B cell (primary cell): ENCODE measurements around the gene MAB21L3. TPM values are rescaled to one million over a fixed set of nuclear protein-coding genes. Genes with fewer than 3 reads are reported as not detected.

ENCODE experiments used
- ATAC-seq: fragments of 200-7000 bp; cut with Tn5 transposase; one replicate; pipeline ENCODE4 v1.10.0; 2021; ENCODE audit warnings: low read depth, mild to moderate bottlenecking, moderate number of reproducible peaks, moderate library complexity
- CTCF ChIA-PET: fragments of 350-600 bp; sonication (Branson Sonifier 250); formaldehyde crosslinking; loops from one replicate; lab custom pipeline; 2021; ENCODE audit warnings: antibody characterized with exemption, inconsistent platforms; lab: Charles Lee
- POLR2A ChIA-PET: fragments of 350-600 bp; sonication (Branson Sonifier 250); formaldehyde crosslinking; loops from one replicate; lab custom pipeline; 2021; ENCODE audit warnings: antibody characterized with exemption; lab: Charles Lee
- DNase-seq: peaks from one replicate; pipeline ENCODE4 v3.0.0; 2013
- H2AFZ ChIP-seq: 2 replicates; pipeline ENCODE4 v1.6.1; 2012; ENCODE audit warnings: mild to moderate bottlenecking, low read depth, low read length; ENCODE audit not compliant: insufficient read depth, poor library complexity, severe bottlenecking
- H3K27ac ChIP-seq, 2 donors: 1 replicate in 1 of 2; 2 replicates in 1 of 2; pipeline ENCODE4 v1.5.1; 2012 to 2013; ENCODE audit warnings: low read length in 2 of 2, mild to moderate bottlenecking in 2 of 2, moderate library complexity in 1 of 2
- H3K27me3 ChIP-seq, 4 experiments: fragments of 200-600 bp in 1 of 4; sonication (generic) in 1 of 4; replicated peaks in 1 of 4; 1 replicate in 2 of 4; 2 replicates in 2 of 4; pipeline versions ENCODE4 v1.6.1 to v1.7.0; 2013 to 2016; ENCODE audit warnings: low read length in 3 of 4, mild to moderate bottlenecking in 2 of 4, mixed read lengths in 1 of 4, moderate library complexity in 1 of 4; ENCODE audit not compliant: insufficient read depth in 4 of 4, control insufficient read depth in 3 of 4; ENCODE audit errors: control extremely low read depth in 1 of 4
- H3K36me3 ChIP-seq, 2 experiments: replicated peaks in 1 of 2; 1 replicate in 1 of 2; 2 replicates in 1 of 2; pipeline versions ENCODE4 v1.6.1 to v1.7.1; 2013; ENCODE audit warnings: low read length in 1 of 2; ENCODE audit not compliant: insufficient read depth in 2 of 2, control insufficient read depth in 1 of 2; ENCODE audit errors: control extremely low read depth in 1 of 2, extremely low read depth in 1 of 2
- H3K4me1 ChIP-seq, 2 donors: fragments of 200-600 bp in 1 of 2; sonication (generic) in 1 of 2; 1 replicate in 1 of 2; 2 replicates in 1 of 2; pipeline versions ENCODE4 v1.5.1 to v1.6.1; 2013 to 2017; ENCODE audit warnings: low read length in 2 of 2; ENCODE audit not compliant: control insufficient read depth in 2 of 2, insufficient read depth in 2 of 2
- H3K4me2 ChIP-seq: replicated peaks from 2 replicates; pipeline ENCODE3; 2012; ENCODE audit warnings: mild to moderate bottlenecking, low read depth, low read length; ENCODE audit not compliant: poor library complexity, severe bottlenecking
- H3K4me3 ChIP-seq, 5 experiments: fragments of 200-600 bp in 1 of 5; sonication (generic) in 1 of 5; 1 replicate in 3 of 5; 2 replicates in 2 of 5; pipeline versions ENCODE4 v1.5.1 to v1.7.0; 2011 to 2016; ENCODE audit warnings: low read length in 4 of 5, mild to moderate bottlenecking in 4 of 5, low read depth in 2 of 5, control low read depth in 1 of 5, moderate library complexity in 1 of 5; ENCODE audit not compliant: insufficient read depth in 1 of 5; ENCODE audit errors: control extremely low read depth in 1 of 5, extremely low read depth in 1 of 5
- H3K79me2 ChIP-seq: fragments of 200-600 bp; sonication (generic); one replicate; pipeline ENCODE4 v1.6.0; 2016; ENCODE audit warnings: low read length; ENCODE audit not compliant: control insufficient read depth, insufficient read depth
- H3K9ac ChIP-seq: fragments of 200-600 bp; sonication (generic); 2 replicates; pipeline ENCODE4 v1.6.1; 2017; ENCODE audit warnings: mild to moderate bottlenecking, low read length, moderate library complexity
- H3K9me3 ChIP-seq, 3 donors: one replicate each; pipeline versions ENCODE4 v1.6.1 to v1.7.1; 2013; ENCODE audit warnings: low read length in 2 of 3; ENCODE audit not compliant: control insufficient read depth in 2 of 3, insufficient read depth in 1 of 3; ENCODE audit errors: control extremely low read depth in 1 of 3
- H4K20me1 ChIP-seq: 2 replicates; pipeline ENCODE4 v1.6.0; 2012; ENCODE audit warnings: mild to moderate bottlenecking, low read length; ENCODE audit not compliant: insufficient read depth, control insufficient read depth, poor library complexity, severe bottlenecking
- H3K27ac Mint-ChIP-seq: one replicate; pipeline ENCODE4 v1.8.0; 2021; ENCODE audit warnings: mixed read lengths
- H3K27me3 Mint-ChIP-seq: one replicate; pipeline ENCODE4 v1.8.0; 2021; ENCODE audit warnings: mixed read lengths
- H3K4me1 Mint-ChIP-seq: one replicate; pipeline ENCODE4 v1.8.0; 2021; ENCODE audit warnings: mixed read lengths
- H3K4me3 Mint-ChIP-seq: one replicate; pipeline ENCODE4 v1.8.0; 2021; ENCODE audit warnings: mixed read lengths
- H3K9me3 Mint-ChIP-seq: one replicate; pipeline ENCODE4 v1.8.0; 2022; ENCODE audit warnings: mixed read lengths; ENCODE audit not compliant: insufficient read depth
- EZH2 ChIP-seq: IDR thresholded peaks from 2 replicates; pipeline ENCODE4 v1.6.1; 2012; ENCODE audit warnings: borderline replicate concordance, low read depth, mild to moderate bottlenecking, moderate library complexity, low read length; ENCODE audit not compliant: insufficient read depth, poor library complexity, severe bottlenecking
- WGBS: methylation state at CpG from one replicate; pipeline ENCODE4 v1.1.5; 2013; ENCODE audit warnings: missing lambda C conversion rate; ENCODE audit not compliant: insufficient coverage; 5-methylcytosine and 5-hydroxymethylcytosine counted together
- intact Hi-C: fragments of 100-400 bp; cut with micrococcal nuclease; formaldehyde crosslinking; loops from one replicate; pipeline ENCODE4 v1.10.0; 2022
- polyA plus RNA-seq: library from polyadenylated mRNA; depleted of rRNA; stranded (reverse); fragments of >200 nt; gene quantifications from 2 replicates; pipeline ENCODE4 v1.2.3, GENCODE V29; 2012
- total RNA-seq, 2 donors: library from RNA; stranded (reverse); fragments of 120-200 nt in 1 of 2; gene quantifications; 1 replicate in 1 of 2; 2 replicates in 1 of 2; pipeline versions ENCODE4 v1.2.3 to v1.2.4, GENCODE V29; 2013 to 2022
- TF ChIP-seq, protein P1 (sequence below): fragments of 200-600 bp; IDR thresholded peaks from one replicate; pipeline ENCODE4 v1.8.0; 2022; ENCODE audit warnings: antibody characterized with exemption, mild to moderate bottlenecking

Gene MAB21L3
- total and polyA plus RNA-seq, 2 donors (not counting 1 experiment from before 2014, with no cell fraction given): not detected

- intact Hi-C loops: no loop called here
- H3K27ac ChIP-seq: no peak overlapping the region
- ATAC-seq (no peak), DNase-seq (no peak)
- no peaks in the 10 kb centered on the region for H3K4me1 ChIP-seq
- H3K9me3 ChIP-seq: no peaks in the 10 kb centered on the region
- H3K27me3 ChIP-seq: peaks cover 0 to 3% (median 0%) of the 10 kb centered on the region in 4 experiments
- H3K27ac Mint-ChIP-seq: no peak overlapping the region
- H3K9me3 Mint-ChIP-seq: no peaks in the 10 kb centered on the region
- CTCF ChIA-PET: interaction anchor here (1.7 kb wide), 1 partner anchor 13 kb away, joined by 7 read pairs; no protein-coding TSS in a partner anchor
- H3K4me3 ChIP-seq: no peak overlapping the region
- POLR2A ChIA-PET: no interaction called here
- H3K36me3 ChIP-seq: no peaks in the 10 kb centered on the region
- TF ChIP-seq EZH2: no peak
- TF ChIP-seq, protein P1, sequence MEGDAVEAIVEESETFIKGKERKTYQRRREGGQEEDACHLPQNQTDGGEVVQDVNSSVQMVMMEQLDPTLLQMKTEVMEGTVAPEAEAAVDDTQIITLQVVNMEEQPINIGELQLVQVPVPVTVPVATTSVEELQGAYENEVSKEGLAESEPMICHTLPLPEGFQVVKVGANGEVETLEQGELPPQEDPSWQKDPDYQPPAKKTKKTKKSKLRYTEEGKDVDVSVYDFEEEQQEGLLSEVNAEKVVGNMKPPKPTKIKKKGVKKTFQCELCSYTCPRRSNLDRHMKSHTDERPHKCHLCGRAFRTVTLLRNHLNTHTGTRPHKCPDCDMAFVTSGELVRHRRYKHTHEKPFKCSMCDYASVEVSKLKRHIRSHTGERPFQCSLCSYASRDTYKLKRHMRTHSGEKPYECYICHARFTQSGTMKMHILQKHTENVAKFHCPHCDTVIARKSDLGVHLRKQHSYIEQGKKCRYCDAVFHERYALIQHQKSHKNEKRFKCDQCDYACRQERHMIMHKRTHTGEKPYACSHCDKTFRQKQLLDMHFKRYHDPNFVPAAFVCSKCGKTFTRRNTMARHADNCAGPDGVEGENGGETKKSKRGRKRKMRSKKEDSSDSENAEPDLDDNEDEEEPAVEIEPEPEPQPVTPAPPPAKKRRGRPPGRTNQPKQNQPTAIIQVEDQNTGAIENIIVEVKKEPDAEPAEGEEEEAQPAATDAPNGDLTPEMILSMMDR: no peak
- H3K4me1 Mint-ChIP-seq: no peaks in the 10 kb centered on the region
- H3K79me2 ChIP-seq: no peaks in the 10 kb centered on the region
- H3K27me3 Mint-ChIP-seq: peaks cover 28% of the 10 kb centered on the region
- H4K20me1 ChIP-seq: no peaks in the 10 kb centered on the region
- no peak overlapping the region for H3K4me3 Mint-ChIP-seq
- no peak overlapping the region for H2AFZ ChIP-seq
- WGBS: 70% methylated on average over 3 of the region's 4 CpGs
- H3K4me2 ChIP-seq: no peak overlapping the region
- no peak overlapping the region for H3K9ac ChIP-seq
These were observed 15.1 kb downstream of the MAB21L3 start for GRCh38 chr1:116126281-116126680.

DNA sequence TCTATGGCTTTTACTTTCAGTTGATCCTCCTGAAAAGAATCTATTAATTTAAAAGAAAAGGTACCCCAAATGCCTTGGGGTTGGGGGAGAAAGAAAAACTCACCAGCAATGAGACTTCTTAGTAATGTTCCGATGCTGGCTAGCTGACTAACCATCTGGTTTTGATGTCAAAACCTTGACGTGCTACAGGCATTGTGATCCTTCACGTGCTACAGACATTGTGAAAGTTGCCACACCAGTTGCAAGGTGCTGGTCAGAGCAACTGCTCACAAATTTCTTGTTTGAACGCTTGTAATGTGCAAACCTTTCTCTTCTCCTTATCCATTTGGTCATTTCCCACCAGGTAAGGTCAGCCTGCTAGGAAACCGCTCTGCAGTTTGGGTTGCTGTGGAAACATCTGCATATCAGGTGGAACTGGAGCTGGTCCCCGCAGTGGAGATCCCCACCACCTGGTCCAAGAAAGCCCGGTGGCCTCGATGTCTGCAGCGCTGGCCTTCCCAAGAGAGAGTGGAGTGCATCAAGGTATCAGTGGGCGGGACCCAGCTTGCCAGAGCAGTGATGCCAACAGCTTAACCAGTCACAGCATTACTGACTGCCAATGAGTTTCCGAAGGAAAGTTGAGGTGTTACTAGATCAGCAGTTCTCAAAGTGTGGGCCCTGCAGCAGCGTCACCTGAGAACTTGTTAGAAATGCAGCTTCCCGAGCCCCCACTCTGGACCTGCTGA is 16.1 kb downstream of the MAB21L3 start:
- Histone ChIP-seq H3K4me3 (no peak overlapping the region), H3K79me2 (no peaks in the 10 kb centered on the region), H3K27me3 (peaks cover 0 to 6% (median 0%) of the 10 kb centered on the region in 4 experiments), H3K27ac (no peak overlapping the region), H3K36me3 (no peaks in the 10 kb centered on the region), H2AFZ (no peak overlapping the region), H3K4me1 (no peaks in the 10 kb centered on the region), H3K4me2 (no peak overlapping the region), H3K9ac (no peak overlapping the region), H4K20me1 (no peaks in the 10 kb centered on the region), H3K9me3 (no peaks in the 10 kb centered on the region)
- ChIA-PET POLR2A (no interaction called here), CTCF (interaction anchor here (1.7 kb wide), 1 partner anchor 12 kb away, joined by 7 read pairs; no protein-coding TSS in a partner anchor)
- intact Hi-C loops: no loop called here
- Mint-ChIP-seq H3K4me1 (no peaks in the 10 kb centered on the region), H3K27ac (no peak overlapping the region), H3K4me3 (no peak overlapping the region), H3K27me3 (peaks cover 28% of the 10 kb centered on the region), H3K9me3 (no peaks in the 10 kb centered on the region)
- no peak for DNase-seq
- WGBS: 98% methylated on average over 11 of the region's 13 CpGs
- no peak for ATAC-seq
- TF ChIP-seq EZH2: no peak
- TF ChIP-seq, protein P1: no peak
